Uterus (tissue), 4 donors: Measurements from ENCODE around the gene CAMK2G. TPM values are rescaled to one million over a fixed set of nuclear protein-coding genes. Genes with fewer than 3 reads are reported as not detected.

Experiments used
- DNase-seq, 2 donors: peaks; one replicate each; pipeline ENCODE4 v3.0.0-alpha.2; 2019 to 2020
- H3K27ac ChIP-seq, 2 donors: fragments of 200-600 bp; sonication (generic); 1 replicate in 1 of 2; 2 replicates in 1 of 2; pipeline ENCODE4 v1.5.1; 2016 to 2018
- H3K27me3 ChIP-seq, 2 donors: fragments of 200-600 bp; sonication (generic); one replicate each; pipeline ENCODE4 v1.5.1; 2018 to 2019; ENCODE audit warnings: control low read depth in 1 of 2
- H3K36me3 ChIP-seq, 2 donors: fragments of 200-600 bp; sonication (generic); one replicate each; pipeline ENCODE4 v1.5.1; 2019; ENCODE audit warnings: control low read depth in 1 of 2
- H3K4me1 ChIP-seq, 2 donors: fragments of 200-600 bp; sonication (generic); one replicate each; pipeline ENCODE4 v1.5.1; 2018 to 2019; ENCODE audit warnings: control low read depth in 1 of 2
- H3K4me3 ChIP-seq, 2 donors: fragments of 200-600 bp; sonication (generic); 1 replicate in 1 of 2; 2 replicates in 1 of 2; pipeline ENCODE4 v1.5.1; 2018 to 2019; ENCODE audit warnings: mild to moderate bottlenecking in 1 of 2
- H3K9me3 ChIP-seq, 2 donors: fragments of 200-600 bp; sonication (generic); one replicate each; pipeline ENCODE4 v1.5.1; 2019; ENCODE audit warnings: control low read depth in 1 of 2
- CTCF ChIP-seq, 4 experiments: fragments of 200-600 bp in 2 of 4; fragments of 450-650 bp in 2 of 4; sonication (generic) in 2 of 4; IDR thresholded peaks; one replicate each; pipeline ENCODE4 v1.5.1; 2016 to 2019; ENCODE audit warnings: antibody characterized with exemption in 4 of 4, mild to moderate bottlenecking in 2 of 4, moderate library complexity in 1 of 4
- POLR2A ChIP-seq, 2 donors: fragments of 450-650 bp; IDR thresholded peaks; one replicate each; pipeline ENCODE4 v1.6.1; 2016; ENCODE audit warnings: antibody characterized with exemption in 2 of 2, mild to moderate bottlenecking in 1 of 2, moderate library complexity in 1 of 2
- intact Hi-C: fragments of 100-400 bp; cut with DNase I; formaldehyde crosslinking; loops from one replicate; pipeline ENCODE4 v1.15.1; 2023; ENCODE audit warnings: low total_unique reads
- total RNA-seq, 4 donors: library from RNA; depleted of rRNA in 3 of 4; stranded (reverse); fragments of >200 nt in 3 of 4; gene quantifications; one replicate each; pipeline versions ENCODE4 v1.1.0 to v1.2.4, GENCODE V29; 2014 to 2023
- donor health status: DM: yes; HTN: yes; CAD: no.

The CAMK2G gene
- total RNA-seq, 4 donors from 2014 or later = 17.9 to 79.9 (median 40.0) TPM

DNA sequence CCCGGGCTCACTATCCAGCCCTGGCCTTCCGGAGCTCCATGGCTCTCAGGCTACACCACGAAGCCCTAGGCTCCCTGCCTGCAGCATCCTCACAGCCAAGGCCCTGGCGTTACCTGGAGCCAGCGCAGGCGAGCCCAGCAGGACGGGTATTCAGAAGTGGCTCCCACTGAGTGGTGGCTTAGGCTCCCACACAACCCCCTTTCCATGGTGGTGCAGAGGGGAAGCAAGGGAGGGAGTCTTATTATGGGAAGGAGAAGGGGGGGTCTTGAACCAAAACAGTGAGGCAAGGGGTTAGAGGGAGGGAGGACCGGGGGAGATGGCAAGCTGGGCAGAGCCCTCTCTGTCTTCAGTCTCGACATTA lies 33.3 kb downstream of the CAMK2G start:
- DNase-seq = no peak
- intact Hi-C loops = no loop called here
- no peaks in the 10 kb centered on the region for H3K27me3 ChIP-seq
- no peaks in the 10 kb centered on the region for H3K4me1 ChIP-seq
- H3K9me3 ChIP-seq = no peaks in the 10 kb centered on the region
- H3K4me3 ChIP-seq = no peak overlapping the region
- TF ChIP-seq CTCF (IDR thresholded peaks at IDR 0.05) (no peak), POLR2A (IDR thresholded peaks at IDR 0.05) (no peak)
- no peaks in the 10 kb centered on the region for H3K36me3 ChIP-seq
- no peak overlapping the region for H3K27ac ChIP-seq

DNA sequence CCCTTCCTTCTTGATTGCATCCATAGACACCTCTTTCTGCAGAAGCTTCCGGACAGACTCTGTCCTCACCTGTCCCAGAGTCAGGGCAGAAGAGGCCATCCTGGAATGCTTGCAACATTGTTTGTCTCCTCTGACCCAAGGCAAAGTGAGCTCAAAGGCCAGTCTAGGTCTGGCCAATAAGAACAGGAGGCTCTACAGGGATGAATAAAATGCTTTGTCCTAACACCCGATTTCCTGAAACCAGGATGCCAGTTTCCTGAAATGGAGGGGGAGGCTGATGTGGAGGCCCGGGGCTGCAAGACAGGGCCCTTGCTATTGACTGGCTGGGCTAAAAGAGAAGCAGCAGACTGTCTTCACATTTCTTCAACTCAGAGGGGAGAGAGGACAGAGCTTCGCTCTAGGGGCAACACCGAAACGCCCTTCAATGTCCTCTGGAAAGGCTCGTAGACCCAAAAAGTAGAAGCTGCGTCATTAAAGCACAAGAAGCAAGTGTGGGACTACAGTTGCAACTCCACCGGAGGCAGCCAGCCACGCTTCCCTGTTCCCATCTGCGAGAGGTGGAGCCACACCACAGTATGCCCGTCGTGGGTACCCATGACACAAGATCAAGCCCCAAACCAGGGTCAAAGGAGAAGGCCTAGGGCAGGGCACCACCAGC lies 33.8 kb downstream of the CAMK2G start:
- TF ChIP-seq POLR2A (IDR thresholded peaks at IDR 0.05) = no peak
- no peak for TF ChIP-seq CTCF (IDR thresholded peaks at IDR 0.05)
- Histone ChIP-seq H3K27me3 (no peaks in the 10 kb centered on the region), H3K27ac (no peak overlapping the region), H3K36me3 (no peaks in the 10 kb centered on the region), H3K9me3 (no peaks in the 10 kb centered on the region), H3K4me1 (no peaks in the 10 kb centered on the region), H3K4me3 (no peak overlapping the region)
- no peak for DNase-seq
- intact Hi-C loops = no loop called here

GRCh38 chr10:73840056-73840402 lies 34.3 kb downstream of the CAMK2G start:
- H3K4me1 ChIP-seq = no peaks in the 10 kb centered on the region
- no peak overlapping the region for H3K27ac ChIP-seq
- no peaks in the 10 kb centered on the region for H3K36me3 ChIP-seq
- no peak for TF ChIP-seq POLR2A (IDR thresholded peaks at IDR 0.05)
- TF ChIP-seq CTCF (IDR thresholded peaks at IDR 0.05) = no peak
- no peaks in the 10 kb centered on the region for H3K9me3 ChIP-seq
- H3K27me3 ChIP-seq = no peaks in the 10 kb centered on the region
- H3K4me3 ChIP-seq = no peak overlapping the region
- intact Hi-C loops = no loop called here
- DNase-seq = no peak

- no peaks in the 10 kb centered on the region for H3K4me1 ChIP-seq
- no peak overlapping the region for H3K27ac ChIP-seq
- H3K36me3 ChIP-seq = no peaks in the 10 kb centered on the region
- no peaks in the 10 kb centered on the region for H3K27me3 ChIP-seq
- TF ChIP-seq CTCF (IDR thresholded peaks at IDR 0.05) = no peak
- TF ChIP-seq POLR2A (IDR thresholded peaks at IDR 0.05) = no peak
- H3K9me3 ChIP-seq = no peaks in the 10 kb centered on the region
- intact Hi-C loops = no loop called here
- no peak for DNase-seq
- no peak overlapping the region for H3K4me3 ChIP-seq
Observed at GRCh38 chr10:73839276-73839966, 34.9 kb downstream of the CAMK2G start.

GRCh38 chr10:73838827-73839226 lies 35.5 kb downstream of the CAMK2G start:
- Histone ChIP-seq H3K4me1 (no peaks in the 10 kb centered on the region), H3K9me3 (no peaks in the 10 kb centered on the region), H3K27ac (no peak overlapping the region), H3K27me3 (no peaks in the 10 kb centered on the region), H3K36me3 (no peaks in the 10 kb centered on the region), H3K4me3 (no peak overlapping the region)
- no peak for TF ChIP-seq CTCF (IDR thresholded peaks at IDR 0.05)
- no peak for TF ChIP-seq POLR2A (IDR thresholded peaks at IDR 0.05)
- no peak for DNase-seq
- intact Hi-C loops = no loop called here
